ENCODE results near the gene SERPINB1. TPM values are rescaled to one million over a fixed set of nuclear protein-coding genes. Genes with fewer than 3 reads are reported as not detected.

The SERPINB1 gene
- total RNA-seq, 1 experiment from 2014 or later: 18.4 TPM

- no peak overlapping the region for H3K4me2 ChIP-seq (ENCODE audit: insufficient read depth, insufficient read length, low read length)
- no peak overlapping the region for H3T11ph ChIP-seq (ENCODE audit: low read length)
- H4K20me1 ChIP-seq (ENCODE audit: control insufficient read depth, insufficient read depth, insufficient read length): no peaks in the 10 kb centered on the region
- H2AK5ac ChIP-seq (ENCODE audit: insufficient read length, low read length): no peak overlapping the region
- no peak overlapping the region for H2BK15ac ChIP-seq (ENCODE audit: low read depth, low read length)
- no peak overlapping the region for H2BK5ac ChIP-seq (ENCODE audit: insufficient read length, low read length)
- no peak overlapping the region for H4K8ac ChIP-seq (replicated peaks; ENCODE audit: insufficient read length, low read depth, low read length)
- Mint-ChIP-seq H3K9me3 (peaks cover 0 to 2% of the 10 kb centered on the region in 2 experiments; a peak in 2 of 5 replicates), H3K36me3 (ENCODE audit: insufficient read depth in 1 of 3, low read depth in 3 of 3) (peaks cover 3 to 12% (median 3%) of the 10 kb centered on the region in 3 experiments; a peak in 3 of 7 replicates), H3K4me1 (peaks cover 62 to 69% of the 10 kb centered on the region in 2 experiments), H3K4me3 (no peak overlapping the region), H3K27me3 (ENCODE audit: low read depth) (peaks cover 2% of the 10 kb centered on the region; the same call in 1 of the 2 replicates), H3K27ac (peak overlapping the region in 1 of 3 experiments; percentile 70; a peak in 1 of 7 replicates)
- TF ChIP-seq CTCF (conservative IDR thresholded peaks at IDR 0.05): no peak
- H3K23ac ChIP-seq (ENCODE audit: insufficient read length, low read depth, low read length): no peak overlapping the region
- H3K27me3 ChIP-seq (ENCODE audit: insufficient read depth, low read length): no peaks in the 10 kb centered on the region
- no peak overlapping the region for H2BK120ac ChIP-seq (ENCODE audit: low read depth, low read length, poor library complexity, severe bottlenecking)
- no peak overlapping the region for H3K4ac ChIP-seq (ENCODE audit: low read depth, low read length)
- no peak overlapping the region for H4K5ac ChIP-seq (ENCODE audit: insufficient read length, low read depth, low read length)
- no peak overlapping the region for H3K56ac ChIP-seq (ENCODE audit: insufficient read length, low read depth, low read length)
- no peak overlapping the region for H3K14ac ChIP-seq (ENCODE audit: insufficient read depth, low read length)
- no CpG with 5 or more reads among the region's 39 CpGs for WGBS (ENCODE audit: extremely low coverage, insufficient read length, low lambda C conversion rate)
- no peaks in the 10 kb centered on the region for H3K9me3 ChIP-seq (ENCODE audit: control insufficient read depth, low read depth, low read length)
- H3K79me1 ChIP-seq (ENCODE audit: insufficient read depth, low read depth, low read length, poor library complexity, severe bottlenecking): no peaks in the 10 kb centered on the region
- no peak overlapping the region for H2BK12ac ChIP-seq (ENCODE audit: insufficient read length, low read depth, low read length)
- peaks cover 13% of the 10 kb centered on the region for H3K4me1 ChIP-seq (ENCODE audit: insufficient read depth, low read length)
- H3K27ac ChIP-seq (ENCODE audit: insufficient read length, low read depth, low read length): no peak overlapping the region
- H2BK20ac ChIP-seq (ENCODE audit: low read depth, low read length, poor library complexity, severe bottlenecking): no peak overlapping the region
- peak; percentile 50 for DNase-seq
- H3K79me2 ChIP-seq (ENCODE audit: insufficient read depth, low read length): no peaks in the 10 kb centered on the region
- H3K23me2 ChIP-seq (ENCODE audit: insufficient read length, low read depth, low read length, poor library complexity, severe bottlenecking): peaks cover 3% of the 10 kb centered on the region
- H3K9ac ChIP-seq (ENCODE audit: extremely low read depth, insufficient read length, low read length): no peak overlapping the region
- H2AFZ ChIP-seq (ENCODE audit: low read length): no peak overlapping the region
- H4K91ac ChIP-seq (ENCODE audit: insufficient read length, low read depth, low read length): no peak overlapping the region
- no peak overlapping the region for H3K18ac ChIP-seq (ENCODE audit: insufficient read length, low read depth, low read length)
Observed at GRCh38 chr6:2870046-2870636, 28.5 kb upstream of the SERPINB1 start.
